ENCODE data around the gene EIF5AL1.
"Not testable (repeated sequence)": the region's sequence is repeated elsewhere in the genome, so short reads cannot be mapped to it uniquely, and the experiment has no call there.

- not testable (repeated sequence) for TF ChIP-seq CTCF (IDR thresholded peaks at IDR 0.05; ENCODE audit: control extremely low read depth in 1 of 3, insufficient read depth in 1 of 3, low read depth in 1 of 3, low read length in 3 of 3); HDAC2 (IDR thresholded peaks at IDR 0.05; ENCODE audit: borderline replicate concordance in 1 of 2, low read depth in 2 of 2, low read length in 2 of 2); POLR2A (IDR thresholded peaks at IDR 0.05; ENCODE audit: control extremely low read depth in 1 of 2, low read depth in 2 of 2, low read length in 2 of 2)
These were observed 8.5 kb upstream of the EIF5AL1 start for GRCh38 chr10:79503787-79504186.
